HUES64 (cell line): ENCODE data around the gene GBX1.

Experiments
- H3K27ac ChIP-seq: 2 replicates; pipeline ENCODE4 v1.7.0; 2013; ENCODE audit warnings: low read depth, low read length, inconsistent platforms
- H3K27me3 ChIP-seq: 2 replicates; pipeline ENCODE4 v1.6.1; 2013; ENCODE audit warnings: mild to moderate bottlenecking, low read length; ENCODE audit not compliant: insufficient read depth
- H3K36me3 ChIP-seq: 2 replicates; pipeline ENCODE4 v1.6.1; 2013; ENCODE audit warnings: mild to moderate bottlenecking, low read length; ENCODE audit not compliant: insufficient read depth
- H3K4me1 ChIP-seq: 2 replicates; pipeline ENCODE4 v1.6.1; 2013; ENCODE audit warnings: mild to moderate bottlenecking, low read length, moderate library complexity; ENCODE audit not compliant: insufficient read depth
- H3K4me3 ChIP-seq: 2 replicates; pipeline ENCODE4 v1.5.1; 2013; ENCODE audit warnings: mild to moderate bottlenecking, low read length, moderate library complexity
- H3K9ac ChIP-seq: 2 replicates; pipeline ENCODE4 v1.6.1; 2013; ENCODE audit warnings: mild to moderate bottlenecking, low read depth, low read length
- H3K9me3 ChIP-seq: 2 replicates; pipeline ENCODE4 v1.6.1; 2013; ENCODE audit warnings: low read depth, low read length; ENCODE audit not compliant: insufficient read depth
- WGBS: fragments of 150-250, 120-280 bp; methylation state at CpG from one replicate; pipeline ENCODE4 v1.1.7; 2013; ENCODE audit warnings: missing lambda C conversion rate; 5-methylcytosine and 5-hydroxymethylcytosine counted together

Gene GBX1

GRCh38 chr7:151146761-151147160, 20.7 kb downstream of the GBX1 start:
- WGBS: 91% methylated on average over 3 of the region's 3 CpGs
- Histone ChIP-seq H3K36me3 (peaks cover 11% of the 10 kb centered on the region), H3K9ac (no peak overlapping the region)

GRCh38 chr7:151144387-151144786, 23.1 kb downstream of the GBX1 start:
- peaks cover 3% of the 10 kb centered on the region; the same call in 1 of the 2 replicates for H3K27me3 ChIP-seq
- no peak overlapping the region for H3K4me3 ChIP-seq
- no peak overlapping the region for H3K9ac ChIP-seq
- no peak overlapping the region for H3K27ac ChIP-seq
- no peaks in the 10 kb centered on the region for H3K4me1 ChIP-seq
- 92% methylated on average over 7 of the region's 7 CpGs for WGBS
- H3K36me3 ChIP-seq: peaks cover 14% of the 10 kb centered on the region
- no peaks in the 10 kb centered on the region for H3K9me3 ChIP-seq

More at GRCh38 chr7:151146761-151147160, 20.7 kb downstream of the GBX1 start:
- Histone ChIP-seq H3K4me3 (no peak overlapping the region), H3K4me1 (no peaks in the 10 kb centered on the region), H3K27me3 (peaks cover 12% of the 10 kb centered on the region), H3K27ac (no peak overlapping the region), H3K9me3 (no peaks in the 10 kb centered on the region)

GRCh38 chr7:151143261-151144015, 24.1 kb downstream of the GBX1 start:
- Histone ChIP-seq H3K27ac (no peak overlapping the region), H3K4me3 (no peak overlapping the region), H3K36me3 (peaks cover 14% of the 10 kb centered on the region), H3K9me3 (no peaks in the 10 kb centered on the region), H3K4me1 (peaks cover 7% of the 10 kb centered on the region), H3K9ac (no peak overlapping the region), H3K27me3 (peaks cover 12% of the 10 kb centered on the region; the same call in 1 of the 2 replicates)
- WGBS: 94% methylated on average over 25 of the region's 25 CpGs

GRCh38 chr7:151142686-151143040, 24.8 kb downstream of the GBX1 start:
- H3K4me3 ChIP-seq: no peak overlapping the region
- H3K36me3 ChIP-seq: peaks cover 14% of the 10 kb centered on the region
- H3K27ac ChIP-seq: no peak overlapping the region
- peaks cover 13% of the 10 kb centered on the region; the same call in 1 of the 2 replicates for H3K27me3 ChIP-seq
- no peak overlapping the region for H3K9ac ChIP-seq
- 79% methylated on average over 10 of the region's 10 CpGs for WGBS
- no peaks in the 10 kb centered on the region for H3K9me3 ChIP-seq
- peaks cover 14% of the 10 kb centered on the region for H3K4me1 ChIP-seq

- Histone ChIP-seq H3K36me3 (peaks cover 14% of the 10 kb centered on the region), H3K27me3 (peaks cover 13% of the 10 kb centered on the region; the same call in 1 of the 2 replicates), H3K9me3 (no peaks in the 10 kb centered on the region), H3K27ac (no peak overlapping the region), H3K9ac (no peak overlapping the region), H3K4me1 (peaks cover 20% of the 10 kb centered on the region), H3K4me3 (no peak overlapping the region)
- 92% methylated on average over 31 of the region's 31 CpGs for WGBS
Measured at GRCh38 chr7:151141855-151142685, 25.4 kb downstream of the GBX1 start.

GRCh38 chr7:151141311-151141854, 26.1 kb downstream of the GBX1 start:
- Histone ChIP-seq H3K4me1 (peaks cover 23% of the 10 kb centered on the region), H3K27me3 (peaks cover 13% of the 10 kb centered on the region; the same call in 1 of the 2 replicates), H3K4me3 (no peak overlapping the region), H3K27ac (no peak overlapping the region), H3K9me3 (no peaks in the 10 kb centered on the region), H3K36me3 (peaks cover 15% of the 10 kb centered on the region), H3K9ac (no peak overlapping the region)
- WGBS: 83% methylated on average over 9 of the region's 9 CpGs

GRCh38 chr7:151140826-151141225, 26.7 kb downstream of the GBX1 start:
- no peaks in the 10 kb centered on the region for H3K9me3 ChIP-seq
- peaks cover 21% of the 10 kb centered on the region for H3K36me3 ChIP-seq
- peaks cover 23% of the 10 kb centered on the region for H3K4me1 ChIP-seq
- H3K27me3 ChIP-seq: peaks cover 13% of the 10 kb centered on the region; the same call in 1 of the 2 replicates
- no peak overlapping the region for H3K4me3 ChIP-seq
- H3K9ac ChIP-seq: no peak overlapping the region
- 94% methylated on average over 7 of the region's 7 CpGs for WGBS
- H3K27ac ChIP-seq: no peak overlapping the region

- Histone ChIP-seq H3K4me3 (no peak overlapping the region), H3K27ac (no peak overlapping the region), H3K9ac (no peak overlapping the region), H3K36me3 (peaks cover 30% of the 10 kb centered on the region), H3K27me3 (peaks cover 13% of the 10 kb centered on the region; the same call in 1 of the 2 replicates), H3K9me3 (no peaks in the 10 kb centered on the region), H3K4me1 (peaks cover 23% of the 10 kb centered on the region)
- 90% methylated on average over 9 of the region's 9 CpGs for WGBS
Measured at GRCh38 chr7:151139791-151140190, 27.7 kb downstream of the GBX1 start.

- 63% methylated on average over 18 of the region's 18 CpGs for WGBS
- Histone ChIP-seq H3K36me3 (peaks cover 34% of the 10 kb centered on the region), H3K4me3 (peak overlapping the region; percentile 16; the same call in 1 of the 2 replicates)
Measured at GRCh38 chr7:151139071-151139790, 28.3 kb downstream of the GBX1 start.

GRCh38 chr7:151138153-151138851, 29.2 kb downstream of the GBX1 start:
- peaks cover 13% of the 10 kb centered on the region; the same call in 1 of the 2 replicates for H3K27me3 ChIP-seq
- peak overlapping the region; percentile 16; the same call in 1 of the 2 replicates for H3K4me3 ChIP-seq
- peaks cover 23% of the 10 kb centered on the region for H3K4me1 ChIP-seq
- H3K9me3 ChIP-seq: no peaks in the 10 kb centered on the region
- peaks cover 34% of the 10 kb centered on the region for H3K36me3 ChIP-seq
- 20% methylated on average over 30 of the region's 30 CpGs for WGBS
- no peak overlapping the region for H3K9ac ChIP-seq
- no peak overlapping the region for H3K27ac ChIP-seq

More at GRCh38 chr7:151139071-151139790, 28.3 kb downstream of the GBX1 start:
- Histone ChIP-seq H3K9ac (no peak overlapping the region), H3K9me3 (no peaks in the 10 kb centered on the region), H3K27ac (no peak overlapping the region), H3K4me1 (peaks cover 23% of the 10 kb centered on the region), H3K27me3 (peaks cover 13% of the 10 kb centered on the region; the same call in 1 of the 2 replicates)
